Measurements from ENCODE around the gene PGM1. TPM values are rescaled to one million over a fixed set of nuclear protein-coding genes. Genes with fewer than 3 reads are reported as not detected.

The PGM1 gene
- total RNA-seq, 1 donor from 2014 or later, result 46.0 TPM

GRCh38 chr1:63663873-63664272 lies 70.7 kb downstream of the PGM1 start:
- DNase-seq (ENCODE audit: low spot score in 2 of 2, unreplicated experiment in 2 of 2), result no peak
- peaks cover 16% of the 10 kb centered on the region for H3K9me3 Mint-ChIP-seq
- peaks cover 21% of the 10 kb centered on the region for H3K4me1 Mint-ChIP-seq
- no peaks in the 10 kb centered on the region for H3K27me3 Mint-ChIP-seq (ENCODE audit: low read depth)
- no peak overlapping the region for H3K27ac Mint-ChIP-seq
- H3K4me3 Mint-ChIP-seq, result no peak overlapping the region
- no peak for TF ChIP-seq CTCF (IDR thresholded peaks at IDR 0.05; ENCODE audit: unreplicated experiment)
- peaks cover 29% of the 10 kb centered on the region for H3K36me3 Mint-ChIP-seq

GRCh38 chr1:63664742-63665141 lies 71.5 kb downstream of the PGM1 start:
- H3K4me3 Mint-ChIP-seq, result no peak overlapping the region
- peaks cover 16% of the 10 kb centered on the region for H3K9me3 Mint-ChIP-seq
- H3K4me1 Mint-ChIP-seq, result peaks cover 21% of the 10 kb centered on the region
- no peaks in the 10 kb centered on the region for H3K27me3 Mint-ChIP-seq (ENCODE audit: low read depth)
- H3K27ac Mint-ChIP-seq, result no peak overlapping the region
- no peak for TF ChIP-seq CTCF (IDR thresholded peaks at IDR 0.05; ENCODE audit: unreplicated experiment)
- no peak for DNase-seq (ENCODE audit: low spot score in 2 of 2, unreplicated experiment in 2 of 2)
- H3K36me3 Mint-ChIP-seq, result peaks cover 21% of the 10 kb centered on the region

- peaks cover 16% of the 10 kb centered on the region for H3K9me3 Mint-ChIP-seq
- no peak for DNase-seq (ENCODE audit: low spot score in 2 of 2, unreplicated experiment in 2 of 2)
- TF ChIP-seq CTCF (IDR thresholded peaks at IDR 0.05; ENCODE audit: unreplicated experiment), result no peak
- H3K27me3 Mint-ChIP-seq (ENCODE audit: low read depth), result no peaks in the 10 kb centered on the region
- H3K27ac Mint-ChIP-seq, result no peak overlapping the region
- H3K4me3 Mint-ChIP-seq, result no peak overlapping the region
- peaks cover 26% of the 10 kb centered on the region for H3K4me1 Mint-ChIP-seq
- peaks cover 17% of the 10 kb centered on the region for H3K36me3 Mint-ChIP-seq
Observed at GRCh38 chr1:63665410-63665809, 72.2 kb downstream of the PGM1 start.

- Mint-ChIP-seq H3K36me3 (peaks cover 17% of the 10 kb centered on the region), H3K27ac (no peak overlapping the region), H3K4me1 (peaks cover 26% of the 10 kb centered on the region), H3K9me3 (peaks cover 16% of the 10 kb centered on the region), H3K27me3 (ENCODE audit: low read depth) (no peaks in the 10 kb centered on the region), H3K4me3 (no peak overlapping the region)
- no peak for DNase-seq (ENCODE audit: low spot score in 2 of 2, unreplicated experiment in 2 of 2)
- no peak for TF ChIP-seq CTCF (IDR thresholded peaks at IDR 0.05; ENCODE audit: unreplicated experiment)
Observed at GRCh38 chr1:63665824-63666223, 72.6 kb downstream of the PGM1 start.

- DNase-seq (ENCODE audit: low spot score in 2 of 2, unreplicated experiment in 2 of 2), result no peak
- Mint-ChIP-seq H3K4me3 (no peak overlapping the region), H3K9me3 (peaks cover 16% of the 10 kb centered on the region), H3K4me1 (peaks cover 13% of the 10 kb centered on the region), H3K27me3 (ENCODE audit: low read depth) (no peaks in the 10 kb centered on the region), H3K36me3 (peaks cover 13% of the 10 kb centered on the region), H3K27ac (no peak overlapping the region)
- TF ChIP-seq CTCF (IDR thresholded peaks at IDR 0.05; ENCODE audit: unreplicated experiment), result no peak
Observed at GRCh38 chr1:63668298-63668697, 75.1 kb downstream of the PGM1 start.
